H1 (cell line): ENCODE measurements around the gene GPR176. TPM values are rescaled to one million over a fixed set of nuclear protein-coding genes. Genes with fewer than 3 reads are reported as not detected.
A peak's percentile ranks its signal among the peaks of the same experiment; 100 is the strongest.

Source experiments
- CTCF ChIA-PET: fragments of 300-600 bp; sonication (Branson Sonifier 250); formaldehyde crosslinking; loops from one replicate; lab custom pipeline; 2021; ENCODE audit not compliant: partially characterized antibody; lab: Charles Lee
- POLR2A ChIA-PET: fragments of 300-600 bp; sonication (Branson Sonifier 250); formaldehyde crosslinking; loops from one replicate; lab custom pipeline; 2021; ENCODE audit warnings: inconsistent platforms; ENCODE audit not compliant: partially characterized antibody; lab: Charles Lee
- DNase-seq, 2 experiments: peaks; one replicate each; pipeline versions ENCODE4 v3.0.0 to v3.0.0-alpha.2; 2010 to 2022; ENCODE audit warnings: low spot score in 2 of 2, low read depth in 1 of 2, mixed read lengths in 1 of 2
- FAIRE-seq: peaks from 2 replicates; lab custom pipeline; 2011; peaks lifted over from hg19 to GRCh38; lab: Jason Lieb, UNC
- H2AFZ ChIP-seq: 2 replicates; pipeline ENCODE4 v1.8.1; 2012; ENCODE audit warnings: low read length, inconsistent platforms
- H2AK5ac ChIP-seq: 2 replicates; pipeline ENCODE4 v1.6.1; 2013; ENCODE audit warnings: low read depth, low read length
- H2BK120ac ChIP-seq: replicated peaks from 2 replicates; pipeline ENCODE3; 2013; ENCODE audit warnings: low read depth, low read length, inconsistent platforms
- H2BK12ac ChIP-seq: 2 replicates; pipeline ENCODE4 v1.6.1; 2013; ENCODE audit warnings: low read depth, low read length
- H2BK15ac ChIP-seq: 2 replicates; pipeline ENCODE4 v1.6.1; 2013; ENCODE audit warnings: low read length
- H2BK20ac ChIP-seq: 2 replicates; pipeline ENCODE4 v1.6.1; 2013; ENCODE audit warnings: low read length
- H2BK5ac ChIP-seq: 2 replicates; pipeline ENCODE4 v1.6.1; 2013; ENCODE audit warnings: low read depth, low read length
- H3K14ac ChIP-seq: 2 replicates; pipeline ENCODE4 v1.6.1; 2013; ENCODE audit warnings: inconsistent platforms; ENCODE audit not compliant: insufficient read length
- H3K18ac ChIP-seq: 2 replicates; pipeline ENCODE4 v1.6.1; 2013; ENCODE audit warnings: low read length; ENCODE audit errors: extremely low read depth
- H3K23ac ChIP-seq: 2 replicates; pipeline ENCODE4 v1.6.1; 2013; ENCODE audit warnings: inconsistent platforms; ENCODE audit not compliant: insufficient read length
- H3K23me2 ChIP-seq: 2 replicates; pipeline ENCODE4 v1.6.1; 2013; ENCODE audit warnings: low read depth, low read length
- H3K27ac ChIP-seq: 2 replicates; pipeline ENCODE4 v1.6.1; 2011; ENCODE audit warnings: low read depth, low read length, inconsistent platforms
- H3K27me3 ChIP-seq, 4 experiments: replicated peaks in 1 of 4; 1 replicate in 1 of 4; 2 replicates in 3 of 4; pipeline versions ENCODE4 v1.6.1 to v1.8.1; 2011 to 2013; ENCODE audit warnings: low read length in 3 of 4, mild to moderate bottlenecking in 3 of 4, inconsistent platforms in 2 of 4, mixed read lengths in 2 of 4, moderate library complexity in 1 of 4; ENCODE audit not compliant: control insufficient read depth in 3 of 4, insufficient read depth in 3 of 4; ENCODE audit errors: extremely low read depth in 1 of 4
- H3K36me3 ChIP-seq, 4 experiments: 2 replicates each; pipeline versions ENCODE4 v1.6.1 to v1.8.1; 2011 to 2013; ENCODE audit warnings: mild to moderate bottlenecking in 4 of 4, low read length in 3 of 4, moderate library complexity in 2 of 4, control low read depth in 1 of 4, inconsistent platforms in 1 of 4; ENCODE audit not compliant: insufficient read depth in 4 of 4, control insufficient read depth in 2 of 4
- H3K4ac ChIP-seq: replicated peaks from 2 replicates; pipeline ENCODE3; 2013; ENCODE audit warnings: low read length, low read depth, mixed read lengths, inconsistent platforms; ENCODE audit not compliant: insufficient read length
- H3K4me1 ChIP-seq, 4 experiments: replicated peaks in 1 of 4; 1 replicate in 1 of 4; 2 replicates in 3 of 4; pipeline versions ENCODE4 v1.6.1 to v1.8.1; 2011 to 2013; ENCODE audit warnings: low read length in 3 of 4, inconsistent platforms in 2 of 4, mixed read lengths in 1 of 4; ENCODE audit not compliant: insufficient read depth in 4 of 4, control insufficient read depth in 3 of 4
- H3K4me2 ChIP-seq, 2 experiments: 2 replicates each; pipeline versions ENCODE4 v1.6.1 to v1.8.1; 2011 to 2013; ENCODE audit warnings: low read depth in 2 of 2, low read length in 2 of 2, control low read depth in 1 of 2, inconsistent platforms in 1 of 2, mild to moderate bottlenecking in 1 of 2; ENCODE audit not compliant: insufficient read depth in 1 of 2
- H3K4me3 ChIP-seq, 4 experiments: fragments of 200-600, 300-600 bp in 1 of 4; sonication (generic), shearing (Covaris generic), sonication (Bioruptor Twin) in 1 of 4; 2 replicates each; pipeline versions ENCODE4 v1.5.1 to v1.8.1; 2011 to 2016; ENCODE audit warnings: low read length in 4 of 4, low read depth in 3 of 4, control low read depth in 2 of 4, inconsistent platforms in 2 of 4, mild to moderate bottlenecking in 2 of 4, mixed read lengths in 1 of 4, moderate library complexity in 1 of 4; ENCODE audit not compliant: insufficient read depth in 2 of 4; ENCODE audit errors: extremely low read depth in 1 of 4
- H3K56ac ChIP-seq: replicated peaks from 2 replicates; pipeline ENCODE3; 2013; ENCODE audit warnings: low read depth, mild to moderate bottlenecking, mixed read lengths, low read length, inconsistent platforms; ENCODE audit not compliant: insufficient read length
- H3K79me1 ChIP-seq: 2 replicates; pipeline ENCODE4 v1.6.1; 2013; ENCODE audit warnings: low read depth, low read length, control low read depth
- H3K79me2 ChIP-seq, 2 experiments: 2 replicates each; pipeline versions ENCODE4 v1.6.1 to v1.8.1; 2012 to 2013; ENCODE audit warnings: low read length in 2 of 2, mild to moderate bottlenecking in 2 of 2, inconsistent platforms in 1 of 2; ENCODE audit not compliant: insufficient read depth in 2 of 2, control insufficient read depth in 1 of 2
- H3K9ac ChIP-seq, 4 experiments: replicated peaks in 1 of 4; 1 replicate in 1 of 4; 2 replicates in 3 of 4; pipeline versions ENCODE4 v1.6.1 to v1.8.1; 2011 to 2013; ENCODE audit warnings: low read depth in 3 of 4, low read length in 3 of 4, control low read depth in 2 of 4, mild to moderate bottlenecking in 2 of 4, moderate library complexity in 2 of 4, inconsistent platforms in 1 of 4; ENCODE audit errors: extremely low read depth in 1 of 4
- H3K9me3 ChIP-seq, 2 experiments: 2 replicates each; pipeline versions ENCODE4 v1.6.1 to v1.8.1; 2012 to 2013; ENCODE audit warnings: mild to moderate bottlenecking in 2 of 2, moderate library complexity in 2 of 2, control low read depth in 1 of 2, inconsistent platforms in 1 of 2, low read depth in 1 of 2, low read length in 1 of 2, mixed read lengths in 1 of 2; ENCODE audit not compliant: insufficient read depth in 2 of 2
- H4K20me1 ChIP-seq, 2 experiments: replicated peaks in 1 of 2; 2 replicates each; pipeline versions ENCODE3 to v1.8.1; 2011 to 2013; ENCODE audit warnings: inconsistent platforms in 2 of 2, low read length in 2 of 2, mild to moderate bottlenecking in 1 of 2; ENCODE audit not compliant: insufficient read depth in 2 of 2, control insufficient read depth in 1 of 2
- H4K5ac ChIP-seq: 2 replicates; pipeline ENCODE4 v1.6.1; 2013; ENCODE audit warnings: low read length, low read depth, mixed read lengths, inconsistent platforms; ENCODE audit not compliant: insufficient read length
- H4K8ac ChIP-seq: 2 replicates; pipeline ENCODE4 v1.8.0; 2013; ENCODE audit warnings: mild to moderate bottlenecking, moderate library complexity, low read length, inconsistent platforms; ENCODE audit not compliant: insufficient read depth; ENCODE audit errors: extremely low read depth
- H4K91ac ChIP-seq: replicated peaks from 2 replicates; pipeline ENCODE3; 2013; ENCODE audit warnings: low read length, mixed read lengths, inconsistent platforms; ENCODE audit not compliant: insufficient read length
- POLR2AphosphoS5 ChIP-seq: IDR thresholded peaks from 2 replicates; pipeline ENCODE4 v1.6.1; 2011; ENCODE audit warnings: low read depth, low read length
- RAD21 ChIP-seq, 2 experiments: IDR thresholded peaks in 1 of 2; conservative IDR thresholded peaks in 1 of 2; 2 replicates each; pipeline ENCODE4 v1.6.1; 2011; ENCODE audit warnings: low read depth in 2 of 2, low read length in 2 of 2, improper control_type of control experiment in 1 of 2, inconsistent platforms in 1 of 2, mild to moderate bottlenecking in 1 of 2, moderate library complexity in 1 of 2
- SP1 ChIP-seq: IDR thresholded peaks from 2 replicates; pipeline ENCODE4 v1.6.1; 2011; ENCODE audit warnings: low read depth, low read length
- WGBS, 2 experiments: shearing (Covaris generic) in 1 of 2; methylation state at CpG; one replicate each; pipeline versions ENCODE4 v1.1.6 to v1.1.7; 2013 to 2015; ENCODE audit warnings: low lambda C conversion rate in 2 of 2, mixed read lengths in 2 of 2, inconsistent platforms in 1 of 2, low coverage in 1 of 2, missing lambda C conversion rate in 1 of 2; ENCODE audit not compliant: insufficient replicate concordance in 2 of 2, insufficient coverage in 1 of 2, insufficient read length in 1 of 2; ENCODE audit errors: extremely low coverage in 1 of 2, missing lambda C conversion rate in 1 of 2; 5-methylcytosine and 5-hydroxymethylcytosine counted together
- polyA plus RNA-seq, 7 experiments: library from polyadenylated mRNA; depleted of rRNA in 3 of 7; stranded (reverse) in 5 of 7; unstranded in 2 of 7; fragments of >200 nt in 5 of 7; fragments of 200-250 nt in 2 of 7; gene quantifications; 1 replicate in 5 of 7; 2 replicates in 1 of 7; 4 replicates in 1 of 7; pipeline versions ENCODE4 v1.2.1 to v1.2.3, GENCODE V29; 2011 to 2013; ENCODE audit warnings: missing spikeins in 2 of 7, mixed read lengths in 2 of 7
- total RNA-seq: library from RNA; stranded (reverse); fragmentation: NEBNext Ultra II Directional; extraction: Animal tissue kit (Norgen Biotek cat#: 25700); gene quantifications from 2 replicates; pipeline ENCODE4 v1.2.1, GENCODE V29; 2021

The GPR176 gene
- total and polyA plus RNA-seq, 2 of the 8 experiments (the other 6 are each of a cell fraction or from before 2014, with no cell fraction given), result 190 to 281 TPM

DNA sequence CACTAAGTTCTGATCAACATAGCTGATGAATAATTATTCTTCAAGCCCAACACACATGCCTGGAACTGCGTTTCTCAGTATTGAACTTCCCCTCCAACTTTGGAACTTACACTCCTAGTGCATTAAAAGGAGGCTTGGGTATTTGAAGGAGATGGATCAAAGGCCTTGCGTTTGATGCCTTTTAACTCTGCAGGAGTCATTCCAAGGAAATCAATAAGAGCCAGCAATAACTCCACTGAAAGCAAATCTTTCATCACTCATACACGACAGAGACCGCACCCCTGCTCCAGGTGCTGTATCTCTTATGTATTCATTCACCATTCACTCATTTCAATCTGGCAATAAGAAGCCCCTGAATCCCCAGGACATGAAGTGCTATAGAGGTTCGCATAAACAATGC, 123.5 kb downstream of the GPR176 start:
- Histone ChIP-seq H3K23me2 (no peaks in the 10 kb centered on the region), H4K8ac (no peak overlapping the region), H3K27me3 (no peaks in the 10 kb centered on the region), H3K9ac (no peak overlapping the region), H4K20me1 (peaks cover 2 to 3% of the 10 kb centered on the region in 2 experiments), H2BK120ac (no peak overlapping the region), H4K5ac (no peak overlapping the region), H3K36me3 (peaks cover 2 to 26% (median 14%) of the 10 kb centered on the region in 4 experiments), H3K4me1 (no peaks in the 10 kb centered on the region; a peak in 1 of 7 replicates), H3K27ac (no peak overlapping the region), H3K4me2 (no peak overlapping the region), H3K79me1 (no peaks in the 10 kb centered on the region; the same call in 1 of the 2 replicates), H2BK5ac (no peak overlapping the region), H3K4ac (no peak overlapping the region), H3K56ac (no peak overlapping the region), H3K23ac (no peak overlapping the region), H3K9me3 (no peaks in the 10 kb centered on the region), H3K4me3 (no peak overlapping the region), H2BK15ac (no peak overlapping the region), H4K91ac (no peak overlapping the region), H2BK12ac (no peak overlapping the region), H3K14ac (no peak overlapping the region), H2BK20ac (no peak overlapping the region), H2AK5ac (no peak overlapping the region), H2AFZ (no peak overlapping the region), H3K79me2 (0 out of 4 replicates have a peak, but pooled peaks cover 0 to 4% of the 10 kb centered on the region in 2 experiments), H3K18ac (no peak overlapping the region)
- no peak for DNase-seq
- no peak for FAIRE-seq
- WGBS, 2 experiments, result 88% methylated on average over 5 of the region's 5 CpGs; no CpG with 5 or more reads in 1 of the 2 experiments
- no peak for TF ChIP-seq SP1
- 0 out of 2 replicates have a peak, but pooled peaks have one; percentile 2 for TF ChIP-seq POLR2AphosphoS5
- no peak for TF ChIP-seq RAD21 (IDR thresholded peaks at IDR 0.05 in 1 of 2, conservative IDR thresholded peaks at IDR 0.05 in 1 of 2; ENCODE audit: low read depth in 2 of 2, low read length in 2 of 2)
- ChIA-PET POLR2A (interaction anchor here (0.7 to 3.7 kb wide), 4 partner anchors 8 to 138 kb away, joined by 3 to 14 read pairs (median 8); partner anchors contain the start of genes EIF2AK4 and GPR176), CTCF (interaction anchor here (0.6 to 3.5 kb wide), 7 partner anchors 8 to 281 kb away, joined by 3 to 33 read pairs (median 3); no protein-coding TSS in a partner anchor)
